HepG2 (cell line): ENCODE measurements around the gene FNDC10. TPM values are rescaled to one million over a fixed set of nuclear protein-coding genes. Genes with fewer than 3 reads are reported as not detected.

Source experiments
- ATAC-seq: fragments of 200-7000 bp; cut with Tn5 transposase; 3 replicates; pipeline ENCODE4 v1.9.1; 2020; ENCODE audit warnings: mild to moderate bottlenecking, moderate library complexity
- BruUV-seq: library from RNA; stranded (reverse); fragments of 400-500 nt; replicated peaks from 2 replicates; lab custom pipeline; 2021; lab: Mats Ljungman, UMichigan
- CTCF ChIA-PET: fragments of 300-600 bp; formaldehyde crosslinking; extraction: SDS; loops from one replicate; lab custom pipeline; 2021; ENCODE audit warnings: low total read pairs, inconsistent platforms, low intra/inter-chr PET ratio; lab: Yijun Ruan, JAX
- POLR2A ChIA-PET: fragments of 350-600 bp; sonication (Branson Sonifier 250); formaldehyde crosslinking; loops from one replicate; lab custom pipeline; 2020; ENCODE audit warnings: antibody characterized with exemption, inconsistent platforms; lab: Yijun Ruan, JAX
- DNase-seq: peaks from one replicate; pipeline ENCODE4 v3.0.0-alpha.2; 2015; ENCODE audit warnings: low spot score
- FAIRE-seq: peaks from 3 replicates; lab custom pipeline; 2011; peaks lifted over from hg19 to GRCh38; lab: Jason Lieb, UNC
- H2AFZ ChIP-seq: one replicate; pipeline ENCODE4 v1.6.1; 2011; ENCODE audit warnings: low read length, inconsistent platforms
- H3K27ac ChIP-seq: fragments of 300-600 bp; 3 replicates; pipeline ENCODE4 v1.8.0; 2011; ENCODE audit warnings: mixed run types, mild to moderate bottlenecking, mixed read lengths, low read length, inconsistent platforms; ENCODE audit not compliant: insufficient read depth; ENCODE audit errors: extremely low read length
- H3K27me3 ChIP-seq, 2 experiments: fragments of 200-600 bp in 1 of 2; 2 replicates in 1 of 2; 3 replicates in 1 of 2; pipeline versions ENCODE4 v1.6.0 to v1.8.0; 2011; ENCODE audit warnings: low read length in 2 of 2, mild to moderate bottlenecking in 2 of 2, moderate library complexity in 2 of 2, inconsistent platforms in 1 of 2; ENCODE audit not compliant: insufficient read depth in 2 of 2, control insufficient read depth in 1 of 2
- H3K36me3 ChIP-seq, 2 experiments: fragments of 200-600 bp in 1 of 2; replicated peaks in 1 of 2; 2 replicates in 1 of 2; 3 replicates in 1 of 2; pipeline versions ENCODE4 v1.5.1 to v1.8.0; 2011; ENCODE audit warnings: low read length in 2 of 2, inconsistent platforms in 1 of 2; ENCODE audit not compliant: insufficient read depth in 2 of 2, control insufficient read depth in 1 of 2
- H3K4me1 ChIP-seq: 2 replicates; pipeline ENCODE4 v1.5.1; 2012; ENCODE audit warnings: low read length, inconsistent platforms; ENCODE audit not compliant: insufficient read depth
- H3K4me2 ChIP-seq: 2 replicates; pipeline ENCODE4 v1.6.0; 2011; ENCODE audit warnings: low read depth, low read length, inconsistent platforms
- H3K4me3 ChIP-seq, 3 experiments: fragments of 200-600 bp in 1 of 3; sonication (generic), shearing (Covaris generic) in 1 of 3; replicated peaks in 1 of 3; 2 replicates each; pipeline ENCODE4 v1.5.1; 2011 to 2016; ENCODE audit warnings: low read length in 3 of 3, inconsistent platforms in 2 of 3, low read depth in 2 of 3, mild to moderate bottlenecking in 2 of 3, control low read depth in 1 of 3, mixed read lengths in 1 of 3; ENCODE audit not compliant: insufficient read depth in 1 of 3
- H3K79me2 ChIP-seq: one replicate; pipeline ENCODE4 v1.6.1; 2011; ENCODE audit warnings: low read length, inconsistent platforms; ENCODE audit not compliant: insufficient read depth
- H3K9ac ChIP-seq: 2 replicates; pipeline ENCODE4 v1.6.0; 2011; ENCODE audit warnings: mild to moderate bottlenecking, low read depth, low read length, inconsistent platforms; ENCODE audit not compliant: insufficient read depth
- H3K9me3 ChIP-seq: 2 replicates; pipeline ENCODE4 v1.5.1; 2012; ENCODE audit warnings: mild to moderate bottlenecking, low read length
- H4K20me1 ChIP-seq: 2 replicates; pipeline ENCODE4 v1.6.0; 2011; ENCODE audit warnings: inconsistent platforms, mild to moderate bottlenecking, low read length, moderate library complexity; ENCODE audit not compliant: insufficient read depth
- ETV6 ChIP-seq: sonication (generic); formaldehyde crosslinking; conservative IDR thresholded peaks from 2 replicates; pipeline ENCODE4 v1.4.0; 2020; ENCODE audit warnings: missing genetic modification reagents
- HNF4A ChIP-seq: sonication (generic); formaldehyde crosslinking; IDR thresholded peaks from 2 replicates; pipeline ENCODE4 v1.4.0; 2020; ENCODE audit warnings: missing genetic modification reagents
- MTA1 ChIP-seq: sonication (generic); formaldehyde crosslinking; IDR thresholded peaks from 2 replicates; pipeline ENCODE4 v1.4.0; 2020; ENCODE audit warnings: missing genetic modification reagents, mild to moderate bottlenecking, borderline replicate concordance
- PRMT3 ChIP-seq: sonication (generic); formaldehyde crosslinking; IDR thresholded peaks from 2 replicates; pipeline ENCODE4 v1.8.1; 2022; ENCODE audit warnings: low read depth, mild to moderate bottlenecking, moderate library complexity, missing genetic modification reagents, borderline replicate concordance
- RAD51 ChIP-seq: fragments of 450-650 bp; IDR thresholded peaks from 2 replicates; pipeline ENCODE4 v1.6.1; 2016; ENCODE audit warnings: borderline replicate concordance
- RFX1 ChIP-seq: fragments of 450-650 bp; IDR thresholded peaks from 2 replicates; pipeline ENCODE4 v1.6.1; 2017
- SMARCE1 ChIP-seq: fragments of 450-650 bp; IDR thresholded peaks from 2 replicates; pipeline ENCODE4 v1.6.1; 2017; ENCODE audit warnings: borderline replicate concordance
- TCF7 ChIP-seq: sonication (generic); IDR thresholded peaks from 2 replicates; pipeline ENCODE4 v1.6.1; 2016; ENCODE audit warnings: antibody characterized with exemption, low read depth
- ZNF572 ChIP-seq: sonication (generic); formaldehyde crosslinking; IDR thresholded peaks from 2 replicates; pipeline ENCODE4 v1.5.1; 2020; ENCODE audit warnings: mild to moderate bottlenecking, missing genetic modification reagents
- WGBS: methylation state at CpG from one replicate; pipeline ENCODE4 v1.1.6; 2017; ENCODE audit warnings: low lambda C conversion rate; 5-methylcytosine and 5-hydroxymethylcytosine counted together
- in situ Hi-C: cut with HindIII; loops from 2 replicates; pipeline ENCODE4 v1.10.0; 2017; ENCODE audit warnings: low pct_unique_long_range_greater_than_20kb; ENCODE audit not compliant: extremely low pct_ligation_motif_present
- intact Hi-C: fragments of 100-400 bp; cut with micrococcal nuclease; formaldehyde crosslinking; loops from one replicate; pipeline ENCODE4 v1.10.0; 2022; ENCODE audit not compliant: unreplicated experiment
- polyA plus RNA-seq, 8 experiments: library from polyadenylated mRNA; depleted of rRNA in 3 of 8; stranded (reverse) in 7 of 8; unstranded in 1 of 8; fragments of >200 nt; fragmentation: Illumina TruSeq in 4 of 8; extraction: Trizol in 4 of 8; gene quantifications; 2 replicates each; pipeline versions ENCODE4 v1.2.1 to v1.2.3, GENCODE V29; 2011 to 2016; ENCODE audit warnings: low read depth in 4 of 8, missing spikeins in 1 of 8, mixed read lengths in 1 of 8; ENCODE audit not compliant: insufficient read depth in 1 of 8
- total RNA-seq, 5 experiments: library from RNA; depleted of rRNA; stranded (reverse); fragments of >200 nt; fragmentation: Illumina TruSeq; extraction: Trizol; gene quantifications; 2 replicates each; pipeline ENCODE4 v1.2.3, GENCODE V29; 2016; ENCODE audit warnings: low read depth in 1 of 5
- TF ChIP-seq, protein P1 (sequence below): sonication (generic); formaldehyde crosslinking; IDR thresholded peaks from 2 replicates; pipeline ENCODE4 v1.5.0; 2020; ENCODE audit warnings: mild to moderate bottlenecking, missing genetic modification reagents

FNDC10 gene
- total and polyA plus RNA-seq, 2 of the 13 experiments (the other 11 are each of a cell fraction or from before 2014, with no cell fraction given): 2.2 to 2.5 TPM

DNA sequence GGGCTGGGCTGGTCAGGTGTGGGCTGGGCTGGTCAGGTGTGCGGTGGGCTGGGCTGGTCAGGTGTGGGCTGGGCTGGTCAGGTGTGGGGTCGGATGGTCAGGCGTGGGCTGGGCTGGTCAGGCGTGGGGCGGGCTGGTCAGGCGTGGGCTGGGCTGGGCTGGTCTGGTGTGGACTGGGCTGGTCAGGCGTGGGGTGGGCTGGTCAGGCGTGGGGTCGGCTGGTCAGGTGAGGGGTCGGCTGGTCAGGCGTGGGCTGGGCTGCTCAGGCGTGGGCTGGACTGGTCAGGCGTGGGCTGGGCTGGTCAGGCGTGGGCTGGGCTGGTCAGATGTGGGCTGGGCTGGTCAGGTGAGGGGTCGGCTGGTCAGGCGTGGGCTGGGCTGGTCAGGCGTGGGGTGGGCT lies 5.8 kb upstream of the FNDC10 start:
- WGBS: 73% methylated on average over 16 of the region's 17 CpGs
- Histone ChIP-seq H3K9ac (no peak overlapping the region), H4K20me1 (no peaks in the 10 kb centered on the region), H3K4me1 (peaks cover 36% of the 10 kb centered on the region), H3K4me3 (no peak overlapping the region), H3K36me3 (no peaks in the 10 kb centered on the region), H3K79me2 (no peaks in the 10 kb centered on the region), H3K27ac (no peak overlapping the region), H3K9me3 (no peaks in the 10 kb centered on the region), H3K27me3 (peaks cover 1 to 4% of the 10 kb centered on the region in 2 experiments; a peak in 2 of 5 replicates), H3K4me2 (no peak overlapping the region), H2AFZ (no peak overlapping the region)
- in situ Hi-C loops: no loop called here
- intact Hi-C loops: no loop called here
- no peak for DNase-seq
- FAIRE-seq: no peak
- POLR2A ChIA-PET: no interaction called here
- no peak for ATAC-seq
- CTCF ChIA-PET: no interaction called here
- TF ChIP-seq SMARCE1: no peak
- BruUV-seq: no TSS peak

DNA sequence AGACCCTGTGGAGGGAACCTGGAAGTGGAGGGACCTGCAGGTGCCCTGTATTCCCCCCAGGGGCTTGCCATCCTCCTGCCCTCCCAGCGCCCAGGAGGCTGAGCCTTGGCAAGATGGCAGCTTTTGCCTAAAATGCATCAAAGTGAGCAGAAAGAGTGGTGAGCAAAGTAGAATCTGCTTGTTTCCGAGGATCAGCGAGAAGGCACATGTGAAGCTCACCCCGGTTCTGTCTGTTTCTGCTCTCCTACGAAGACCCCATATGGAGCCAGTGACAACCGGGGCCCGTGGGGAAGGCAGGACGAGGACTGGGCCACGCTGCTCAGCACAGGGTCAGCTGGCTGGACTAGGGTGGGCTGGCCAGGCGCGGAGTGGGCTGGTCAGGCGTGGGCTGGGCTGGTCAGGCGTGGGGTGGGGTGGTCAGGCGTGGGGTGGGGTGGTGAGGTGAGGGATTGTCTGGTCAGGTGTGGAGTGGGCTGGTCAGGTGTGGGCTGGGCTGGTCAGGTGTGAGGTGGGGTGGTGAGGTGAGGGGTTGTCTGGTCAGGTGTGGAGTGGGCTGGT lies 5.2 kb upstream of the FNDC10 start:
- CTCF ChIA-PET: no interaction called here
- Histone ChIP-seq H3K4me1 (peaks cover 37% of the 10 kb centered on the region), H2AFZ (no peak overlapping the region), H3K9ac (no peak overlapping the region), H3K27me3 (peaks cover 1 to 9% of the 10 kb centered on the region in 2 experiments; a peak in 2 of 5 replicates), H3K4me2 (0 out of 2 replicates have a peak overlapping the region, but pooled peaks have one; percentile 8), H3K4me3 (no peak overlapping the region), H3K36me3 (no peaks in the 10 kb centered on the region), H4K20me1 (no peaks in the 10 kb centered on the region), H3K27ac (no peak overlapping the region), H3K79me2 (no peaks in the 10 kb centered on the region), H3K9me3 (no peaks in the 10 kb centered on the region)
- in situ Hi-C loops: no loop called here
- ATAC-seq (no peak; the same call in 2 of the 3 replicates), FAIRE-seq (no peak), DNase-seq (no peak)
- intact Hi-C loops: no loop called here
- POLR2A ChIA-PET: no interaction called here
- TF ChIP-seq PRMT3 (no peak), TCF7 (no peak), RFX1 (no peak), MTA1 (CRISPR knock-in tag) (no peak), HNF4A (no peak), RAD51 (no peak), ZNF572 (no peak), ETV6 (no peak)
- TF ChIP-seq, protein P1, sequence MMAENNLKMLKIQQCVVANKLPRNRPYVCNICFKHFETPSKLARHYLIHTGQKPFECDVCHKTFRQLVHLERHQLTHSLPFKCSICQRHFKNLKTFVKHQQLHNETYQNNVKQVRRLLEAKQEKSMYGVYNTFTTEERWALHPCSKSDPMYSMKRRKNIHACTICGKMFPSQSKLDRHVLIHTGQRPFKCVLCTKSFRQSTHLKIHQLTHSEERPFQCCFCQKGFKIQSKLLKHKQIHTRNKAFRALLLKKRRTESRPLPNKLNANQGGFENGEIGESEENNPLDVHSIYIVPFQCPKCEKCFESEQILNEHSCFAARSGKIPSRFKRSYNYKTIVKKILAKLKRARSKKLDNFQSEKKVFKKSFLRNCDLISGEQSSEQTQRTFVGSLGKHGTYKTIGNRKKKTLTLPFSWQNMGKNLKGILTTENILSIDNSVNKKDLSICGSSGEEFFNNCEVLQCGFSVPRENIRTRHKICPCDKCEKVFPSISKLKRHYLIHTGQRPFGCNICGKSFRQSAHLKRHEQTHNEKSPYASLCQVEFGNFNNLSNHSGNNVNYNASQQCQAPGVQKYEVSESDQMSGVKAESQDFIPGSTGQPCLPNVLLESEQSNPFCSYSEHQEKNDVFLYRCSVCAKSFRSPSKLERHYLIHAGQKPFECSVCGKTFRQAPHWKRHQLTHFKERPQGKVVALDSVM (CRISPR knock-in tag): no peak
- 56% methylated on average over 14 of the region's 14 CpGs for WGBS
- BruUV-seq: no TSS peak
